Body of pancreas (tissue), 4 donors: Measurements from ENCODE around the gene PARK7.

ENCODE experiments used
- POLR2A ChIP-seq, 3 donors: fragments of 450-650 bp; IDR thresholded peaks; one replicate each; pipeline ENCODE4 v1.6.1; 2016; ENCODE audit warnings: antibody characterized with exemption in 3 of 3, mild to moderate bottlenecking in 2 of 3
- TF ChIP-seq, protein P1 (sequence below), 7 experiments: fragments of 450-650 bp in 4 of 7; fragments of 200-600 bp in 3 of 7; sonication (generic) in 3 of 7; IDR thresholded peaks; one replicate each; pipeline ENCODE4 v1.5.1; 2016 to 2019; ENCODE audit warnings: antibody characterized with exemption in 7 of 7

DNA sequence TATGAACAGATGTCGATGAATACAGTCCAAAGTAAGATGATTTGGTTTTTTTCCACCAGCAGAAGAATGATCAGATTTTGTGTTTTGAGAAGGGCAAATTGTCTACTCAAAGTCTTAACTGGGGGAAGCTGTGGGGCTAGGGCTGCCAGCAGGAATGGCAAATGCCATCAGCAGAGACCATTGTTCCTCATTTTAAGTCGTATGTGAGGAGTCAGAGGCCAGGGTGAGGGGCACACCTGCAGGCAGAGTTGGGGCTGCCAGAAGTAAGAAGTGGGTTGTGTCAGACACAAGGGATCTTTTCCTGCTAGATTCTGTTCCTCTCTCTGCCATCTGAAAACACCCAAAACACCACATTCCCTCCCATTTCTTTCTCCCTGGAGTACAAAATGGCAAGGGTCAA, 8.7 kb downstream of the PARK7 start:
- TF ChIP-seq POLR2A (IDR thresholded peaks at IDR 0.05), result no peak
- TF ChIP-seq, protein P1, sequence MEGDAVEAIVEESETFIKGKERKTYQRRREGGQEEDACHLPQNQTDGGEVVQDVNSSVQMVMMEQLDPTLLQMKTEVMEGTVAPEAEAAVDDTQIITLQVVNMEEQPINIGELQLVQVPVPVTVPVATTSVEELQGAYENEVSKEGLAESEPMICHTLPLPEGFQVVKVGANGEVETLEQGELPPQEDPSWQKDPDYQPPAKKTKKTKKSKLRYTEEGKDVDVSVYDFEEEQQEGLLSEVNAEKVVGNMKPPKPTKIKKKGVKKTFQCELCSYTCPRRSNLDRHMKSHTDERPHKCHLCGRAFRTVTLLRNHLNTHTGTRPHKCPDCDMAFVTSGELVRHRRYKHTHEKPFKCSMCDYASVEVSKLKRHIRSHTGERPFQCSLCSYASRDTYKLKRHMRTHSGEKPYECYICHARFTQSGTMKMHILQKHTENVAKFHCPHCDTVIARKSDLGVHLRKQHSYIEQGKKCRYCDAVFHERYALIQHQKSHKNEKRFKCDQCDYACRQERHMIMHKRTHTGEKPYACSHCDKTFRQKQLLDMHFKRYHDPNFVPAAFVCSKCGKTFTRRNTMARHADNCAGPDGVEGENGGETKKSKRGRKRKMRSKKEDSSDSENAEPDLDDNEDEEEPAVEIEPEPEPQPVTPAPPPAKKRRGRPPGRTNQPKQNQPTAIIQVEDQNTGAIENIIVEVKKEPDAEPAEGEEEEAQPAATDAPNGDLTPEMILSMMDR (IDR thresholded peaks at IDR 0.05), result no peak
